K562 (cell line): ENCODE results near the gene UBE2J2. TPM values are rescaled to one million over a fixed set of nuclear protein-coding genes. Genes with fewer than 3 reads are reported as not detected.
A peak's percentile ranks its signal among the peaks of the same experiment; 100 is the strongest.

Experiments
- ATAC-seq: fragments of 200-7000 bp; cut with Tn5 transposase; 3 replicates; pipeline ENCODE4 v1.9.1; 2020; ENCODE audit warnings: moderate library complexity
- BruUV-seq: library from RNA; stranded (reverse); fragments of 400-500 nt; replicated peaks from 2 replicates; lab custom pipeline; 2021; lab: Mats Ljungman, UMichigan
- CTCF ChIA-PET: fragments of 300-600 bp; formaldehyde crosslinking; extraction: SDS; loops from one replicate; lab custom pipeline; 2021; ENCODE audit warnings: low intra/inter-chr PET ratio; lab: Yijun Ruan, JAX
- POLR2A ChIA-PET: fragments of 300-600, 350-650 bp; sonication (Branson Sonifier 250); formaldehyde crosslinking; extraction: SDS; loops from one replicate; lab custom pipeline; 2021; ENCODE audit warnings: antibody characterized with exemption, inconsistent platforms; lab: Yijun Ruan, JAX
- DNase-seq, 4 experiments: peaks; one replicate each; pipeline versions ENCODE4 v3.0.0 to v3.0.0-alpha.2; 2011 to 2018; ENCODE audit warnings: low spot score in 3 of 4, mixed read lengths in 3 of 4; ENCODE audit errors: extremely low read depth in 1 of 4
- FAIRE-seq: peaks from 2 replicates; lab custom pipeline; 2011; peaks lifted over from hg19 to GRCh38; lab: Jason Lieb, UNC
- H2AFZ ChIP-seq: 2 replicates; pipeline ENCODE4 v1.6.0; 2011; ENCODE audit warnings: low read depth, low read length, control low read depth, inconsistent platforms
- H3K27ac ChIP-seq: fragments of 200-600 bp; 3 replicates; pipeline ENCODE4 v1.8.0; 2011; ENCODE audit warnings: low read depth, mild to moderate bottlenecking, control low read depth, inconsistent platforms, low read length, moderate library complexity, mixed read lengths; ENCODE audit errors: extremely low read depth
- H3K27me3 ChIP-seq, 2 experiments: fragments of 300-600 bp in 1 of 2; 2 replicates in 1 of 2; 3 replicates in 1 of 2; pipeline versions ENCODE4 v1.6.0 to v1.8.0; 2011; ENCODE audit warnings: inconsistent platforms in 2 of 2, low read length in 2 of 2, mild to moderate bottlenecking in 1 of 2, mixed read lengths in 1 of 2, moderate library complexity in 1 of 2; ENCODE audit not compliant: control insufficient read depth in 2 of 2, insufficient read depth in 2 of 2
- H3K36me3 ChIP-seq: fragments of 300-600 bp; 3 replicates; pipeline ENCODE4 v1.8.0; 2011; ENCODE audit warnings: mild to moderate bottlenecking, low read length, inconsistent platforms; ENCODE audit not compliant: control insufficient read depth, insufficient read depth
- H3K4me1 ChIP-seq, 2 experiments: fragments of 200-600 bp in 1 of 2; replicated peaks in 1 of 2; 2 replicates in 1 of 2; 3 replicates in 1 of 2; pipeline versions ENCODE4 v1.5.1 to v1.8.0; 2011; ENCODE audit warnings: inconsistent platforms in 2 of 2, low read length in 2 of 2, mild to moderate bottlenecking in 1 of 2, mixed read lengths in 1 of 2, moderate library complexity in 1 of 2; ENCODE audit not compliant: control insufficient read depth in 2 of 2, insufficient read depth in 2 of 2
- H3K4me2 ChIP-seq: 2 replicates; pipeline ENCODE4 v1.6.1; 2011; ENCODE audit warnings: low read length, control low read depth, inconsistent platforms, mixed read lengths; ENCODE audit not compliant: insufficient read depth
- H3K4me3 ChIP-seq: fragments of 200-600 bp; sonication (generic), shearing (Covaris generic); 2 replicates; pipeline ENCODE4 v1.5.1; 2016; ENCODE audit warnings: control low read depth, inconsistent platforms
- H3K79me2 ChIP-seq: fragments of 200-600 bp; 3 replicates; pipeline ENCODE4 v1.8.0; 2011; ENCODE audit warnings: low read length, inconsistent platforms; ENCODE audit not compliant: control insufficient read depth, insufficient read depth
- H3K9ac ChIP-seq, 2 experiments: 2 replicates each; pipeline versions ENCODE4 v1.6.0 to v1.6.1; 2011; ENCODE audit warnings: low read depth in 2 of 2, low read length in 2 of 2, control low read depth in 1 of 2, inconsistent platforms in 1 of 2, mild to moderate bottlenecking in 1 of 2, mixed read lengths in 1 of 2; ENCODE audit not compliant: insufficient read depth in 1 of 2
- H3K9me1 ChIP-seq: one replicate; pipeline ENCODE4 v1.6.0; 2011; ENCODE audit warnings: inconsistent platforms, mild to moderate bottlenecking, low read length, moderate library complexity; ENCODE audit not compliant: control insufficient read depth, insufficient read depth
- H3K9me3 ChIP-seq: replicated peaks from 2 replicates; pipeline ENCODE4 v1.5.1; 2011; ENCODE audit warnings: low read depth, low read length, inconsistent platforms; ENCODE audit not compliant: control insufficient read depth, insufficient read depth
- H4K20me1 ChIP-seq: replicated peaks from 2 replicates; pipeline ENCODE4 v1.6.1; 2011; ENCODE audit warnings: low read length, inconsistent platforms, mixed read lengths; ENCODE audit not compliant: control insufficient read depth, insufficient read depth
- ARID4B ChIP-seq: sonication (generic); formaldehyde crosslinking; IDR thresholded peaks from 2 replicates; pipeline ENCODE4 v1.8.0; 2022; ENCODE audit warnings: mild to moderate bottlenecking, missing genetic modification reagents
- FOXP4 ChIP-seq: sonication (generic); formaldehyde crosslinking; IDR thresholded peaks from 2 replicates; pipeline ENCODE4 v1.8.0; 2022; ENCODE audit warnings: mild to moderate bottlenecking, missing genetic modification reagents, borderline replicate concordance
- HIVEP1 ChIP-seq: fragments of 250-450 bp; sonication (Bioruptor Pico); IDR thresholded peaks from 2 replicates; pipeline ENCODE4 v1.4.0; 2020; ENCODE audit warnings: mild to moderate bottlenecking
- NFATC3 ChIP-seq: fragments of 450-650 bp; IDR thresholded peaks from 2 replicates; pipeline ENCODE4 v1.6.1; 2017; ENCODE audit warnings: mild to moderate bottlenecking
- SIRT6 ChIP-seq: IDR thresholded peaks from one replicate; pipeline ENCODE4 v1.6.1; 2012; ENCODE audit warnings: low read depth, mild to moderate bottlenecking, control low read depth, inconsistent platforms, low read length, moderate library complexity
- WHSC1 ChIP-seq: IDR thresholded peaks from one replicate; pipeline ENCODE4 v1.6.1; 2012; ENCODE audit warnings: low read length, control low read depth, inconsistent platforms
- ZMIZ1 ChIP-seq, 2 experiments: fragments of 150-350 bp in 1 of 2; IDR thresholded peaks; 2 replicates each; pipeline ENCODE4 v1.6.1; 2012 to 2016; ENCODE audit warnings: low read depth in 2 of 2, low read length in 2 of 2, mild to moderate bottlenecking in 1 of 2, moderate library complexity in 1 of 2
- ZNF197 ChIP-seq: fragments of 200-800 bp; sonication (Bioruptor generic); IDR thresholded peaks from 2 replicates; pipeline ENCODE4 v1.6.1; 2016; ENCODE audit warnings: low read depth, missing genetic modification characterization, missing compliant biosample characterization
- ZSCAN32 ChIP-seq: fragments of 450-650 bp; formaldehyde crosslinking; IDR thresholded peaks from 2 replicates; pipeline ENCODE4 v1.4.0; 2020; ENCODE audit warnings: mild to moderate bottlenecking, moderate library complexity
- WGBS: fragments of 100-300 bp; shearing (Covaris generic); methylation state at CpG from one replicate; pipeline ENCODE4 v1.1.6; 2016; ENCODE audit warnings: low coverage, mixed read lengths; ENCODE audit not compliant: insufficient coverage; ENCODE audit errors: missing lambda C conversion rate; 5-methylcytosine and 5-hydroxymethylcytosine counted together
- in situ Hi-C: fragments of 300-500 bp; cut with MboI; formaldehyde crosslinking; loops from 4 replicates; pipeline ENCODE4 v1.15.0; 2018; ENCODE audit warnings: inconsistent platforms, mixed read lengths
- intact Hi-C: fragments of 100-400 bp; cut with micrococcal nuclease; formaldehyde crosslinking; loops from 2 replicates; pipeline ENCODE4 v1.14.2; 2022
- polyA plus RNA-seq, 8 experiments: library from polyadenylated mRNA; depleted of rRNA in 4 of 8; stranded (reverse) in 5 of 8; unstranded in 3 of 8; fragments of >200 nt; fragmentation: Nextera tagmentation in 2 of 8; fragmentation: Illumina TruSeq in 1 of 8; extraction: Ambion mirVana in 2 of 8; extraction: Trizol in 1 of 8; gene quantifications; 2 replicates each; pipeline versions ENCODE4 v1.2.1 to v1.2.3, GENCODE V29; 2011 to 2014; ENCODE audit warnings: inconsistent platforms in 1 of 8, missing spikeins in 1 of 8
- total RNA-seq, 7 experiments: library from RNA; depleted of rRNA in 6 of 7; stranded (reverse); fragments of >200 nt in 6 of 7; fragmentation: Illumina TruSeq in 2 of 7; extraction: Trizol in 2 of 7; gene quantifications; 2 replicates each; pipeline versions ENCODE4 v1.2.1 to v1.2.3, GENCODE V29; 2011 to 2021; ENCODE audit warnings: low replicate concordance in 1 of 7

The UBE2J2 gene
- total and polyA plus RNA-seq, 9 of the 15 experiments (the other 6 are each of a cell fraction or from before 2014, with no cell fraction given), result 0.93 to 112 (median 75.5) TPM

GRCh38 chr1:1304331-1305299 lies 31.0 kb upstream of the UBE2J2 start:
- H3K4me1 ChIP-seq, result peaks cover 35 to 89% of the 10 kb centered on the region in 2 experiments
- peak overlapping the region; percentile 57 to 97 for H3K9ac ChIP-seq
- H3K4me3 ChIP-seq, result peak overlapping the region; percentile 94
- H3K4me2 ChIP-seq, result peak overlapping the region; percentile 75
- peaks cover 45% of the 10 kb centered on the region for H3K79me2 ChIP-seq
- peak overlapping the region; percentile 61 for H2AFZ ChIP-seq
- DNase-seq, result peak; percentile 52 to 84 (median 58)
- 37% methylated on average over 29 of the region's 29 CpGs for WGBS
- intact Hi-C loops (loop anchor here (5.0 to 10.0 kb wide), 2 partner anchors 73 to 920 kb away; partner anchors contain the start of genes AURKAIP1 and SKI), in situ Hi-C loops (no loop called here)
- no peaks in the 10 kb centered on the region for H3K27me3 ChIP-seq
- BruUV-seq, result no TSS peak
- ChIA-PET POLR2A (interaction anchor here (0.6 to 1.4 kb wide), 5 partner anchors 10 to 277 kb away, joined by 3 to 7 read pairs (median 3); no protein-coding TSS in a partner anchor), CTCF (no interaction called here)
- FAIRE-seq, result peak; percentile 51
- ATAC-seq, result peak; percentile 25
- H4K20me1 ChIP-seq, result peaks cover 28% of the 10 kb centered on the region; the same call in 1 of the 2 replicates
- peaks cover 16% of the 10 kb centered on the region for H3K9me1 ChIP-seq
- peak overlapping the region; percentile 62 for H3K27ac ChIP-seq
- H3K9me3 ChIP-seq, result no peaks in the 10 kb centered on the region
- H3K36me3 ChIP-seq, result peaks cover 9% of the 10 kb centered on the region; the same call in 2 of the 3 replicates
- TF ChIP-seq SIRT6, result no peak
- TF ChIP-seq NFATC3, result no peak
- no peak for TF ChIP-seq ZMIZ1 (IDR thresholded peaks at IDR 0.05; ENCODE audit: low read depth in 2 of 2, low read length in 2 of 2)
- TF ChIP-seq FOXP4, result no peak
- no peak for TF ChIP-seq ZNF197 (CRISPR knock-in tag)
- no peak for TF ChIP-seq WHSC1
- no peak; the same call in 1 of the 2 replicates for TF ChIP-seq HIVEP1 (CRISPR knock-in tag)
- TF ChIP-seq ZSCAN32 (CRISPR knock-in tag), result no peak
- no peak; the same call in none of the 2 replicates for TF ChIP-seq ARID4B (CRISPR knock-in tag)
